GM12875 (cell line): ENCODE results near the gene YAP1.

Experiments
- H3K4me3 ChIP-seq: one replicate; pipeline ENCODE4 v1.5.1; 2011; ENCODE audit warnings: low read depth, low read length, control low read depth
- CTCF ChIP-seq: IDR thresholded peaks from 2 replicates; pipeline ENCODE4 v1.5.1; 2011; ENCODE audit warnings: low read depth, mild to moderate bottlenecking, control low read depth, inconsistent platforms, low read length, moderate library complexity, borderline replicate concordance; ENCODE audit not compliant: insufficient read depth

The YAP1 gene

GRCh38 chr11:102147015-102147414 is 36.8 kb downstream of the YAP1 start:
- no peak overlapping the region for H3K4me3 ChIP-seq
- TF ChIP-seq CTCF: no peak

GRCh38 chr11:102147632-102148031 is 37.4 kb downstream of the YAP1 start:
- no peak overlapping the region for H3K4me3 ChIP-seq
- TF ChIP-seq CTCF: no peak

- no peak for TF ChIP-seq CTCF
- no peak overlapping the region for H3K4me3 ChIP-seq
These were observed 37.8 kb downstream of the YAP1 start for GRCh38 chr11:102148059-102148458.

GRCh38 chr11:102151784-102152525 is 41.7 kb downstream of the YAP1 start:
- no peak for TF ChIP-seq CTCF
- no peak overlapping the region for H3K4me3 ChIP-seq

- no peak overlapping the region for H3K4me3 ChIP-seq
- TF ChIP-seq CTCF: no peak
These were observed 42.8 kb downstream of the YAP1 start for GRCh38 chr11:102153082-102153481.

GRCh38 chr11:102154806-102155205 is 44.6 kb downstream of the YAP1 start:
- TF ChIP-seq CTCF: no peak
- H3K4me3 ChIP-seq: no peak overlapping the region

- no peak for TF ChIP-seq CTCF
These were observed 45.4 kb downstream of the YAP1 start for GRCh38 chr11:102155676-102156075.

More at GRCh38 chr11:102155676-102156075, 45.4 kb downstream of the YAP1 start:
- H3K4me3 ChIP-seq: no peak overlapping the region
